SK-N-MC (cell line): ENCODE data around the gene CHID1.

Experiments used
- EZH2 ChIP-seq: fragments of 200-600 bp; sonication (generic); IDR thresholded peaks from one replicate; pipeline ENCODE4 v1.6.1; 2017; ENCODE audit warnings: antibody characterized with exemption
- POLR2AphosphoS5 ChIP-seq: IDR thresholded peaks from 2 replicates; pipeline ENCODE4 v1.6.1; 2012; ENCODE audit warnings: mild to moderate bottlenecking, low read depth, low read length, borderline replicate concordance

- TF ChIP-seq EZH2 (no peak), POLR2AphosphoS5 (peak; percentile 49; the same call in 1 of the 2 replicates)
Measured at GRCh38 chr11:829847-830294, 80.7 kb downstream of the CHID1 start.
